Rectal smooth muscle tissue (tissue), 1 donor: ENCODE results near the gene CFAP20.
A peak's percentile ranks its signal among the peaks of the same experiment; 100 is the strongest.

Source experiments
- H3K27ac ChIP-seq: one replicate; pipeline ENCODE4 v1.7.0; 2013; ENCODE audit warnings: low read depth, low read length, inconsistent platforms
- H3K27me3 ChIP-seq: one replicate; pipeline ENCODE4 v1.7.0; 2013; ENCODE audit warnings: low read length; ENCODE audit not compliant: control insufficient read depth, insufficient read depth
- H3K36me3 ChIP-seq: one replicate; pipeline ENCODE4 v1.7.0; 2013; ENCODE audit warnings: low read length; ENCODE audit not compliant: control insufficient read depth, insufficient read depth
- H3K4me1 ChIP-seq: one replicate; pipeline ENCODE4 v1.7.0; 2013; ENCODE audit warnings: low read length; ENCODE audit not compliant: control insufficient read depth, insufficient read depth
- H3K4me3 ChIP-seq: one replicate; pipeline ENCODE4 v1.7.0; 2013; ENCODE audit warnings: low read length
- H3K9ac ChIP-seq: one replicate; pipeline ENCODE4 v1.7.0; 2013; ENCODE audit warnings: low read length

Gene CFAP20

GRCh38 chr16:58148099-58148498 lies 18.9 kb upstream of the CFAP20 start:
- Histone ChIP-seq H3K27me3 (no peaks in the 10 kb centered on the region), H3K9ac (no peak overlapping the region), H3K27ac (no peak overlapping the region), H3K4me1 (no peaks in the 10 kb centered on the region), H3K36me3 (no peaks in the 10 kb centered on the region), H3K4me3 (no peak overlapping the region)

- H3K9ac ChIP-seq, result no peak overlapping the region
- H3K27ac ChIP-seq, result no peak overlapping the region
- no peaks in the 10 kb centered on the region for H3K4me1 ChIP-seq
- H3K27me3 ChIP-seq, result no peaks in the 10 kb centered on the region
- H3K36me3 ChIP-seq, result no peaks in the 10 kb centered on the region
- no peak overlapping the region for H3K4me3 ChIP-seq
Measured at GRCh38 chr16:58138852-58139251, 9.7 kb upstream of the CFAP20 start.

GRCh38 chr16:58137581-58137980 lies 8.4 kb upstream of the CFAP20 start:
- H3K4me1 ChIP-seq, result no peaks in the 10 kb centered on the region
- no peak overlapping the region for H3K27ac ChIP-seq
- H3K9ac ChIP-seq, result no peak overlapping the region
- H3K27me3 ChIP-seq, result no peaks in the 10 kb centered on the region
- no peak overlapping the region for H3K4me3 ChIP-seq
- no peaks in the 10 kb centered on the region for H3K36me3 ChIP-seq

GRCh38 chr16:58128711-58129096 lies 477 bp downstream of the CFAP20 start:
- Histone ChIP-seq H3K9ac (peak overlapping the region; percentile 57), H3K27ac (peak overlapping the region; percentile 85), H3K27me3 (no peaks in the 10 kb centered on the region), H3K4me1 (peaks cover 21% of the 10 kb centered on the region), H3K4me3 (peak overlapping the region; percentile 97), H3K36me3 (no peaks in the 10 kb centered on the region)

GRCh38 chr16:58128181-58128631 lies 975 bp downstream of the CFAP20 start:
- Histone ChIP-seq H3K36me3 (no peaks in the 10 kb centered on the region), H3K27me3 (no peaks in the 10 kb centered on the region), H3K4me1 (peaks cover 21% of the 10 kb centered on the region), H3K9ac (no peak overlapping the region), H3K27ac (no peak overlapping the region), H3K4me3 (peak overlapping the region; percentile 97)

GRCh38 chr16:58127634-58128033 lies 1.5 kb downstream of the CFAP20 start:
- Histone ChIP-seq H3K27ac (peak overlapping the region; percentile 57), H3K4me1 (peaks cover 21% of the 10 kb centered on the region), H3K36me3 (no peaks in the 10 kb centered on the region), H3K9ac (no peak overlapping the region), H3K27me3 (no peaks in the 10 kb centered on the region), H3K4me3 (peak overlapping the region; percentile 97)

GRCh38 chr16:58127033-58127556 lies 2.1 kb downstream of the CFAP20 start:
- peak overlapping the region; percentile 57 for H3K27ac ChIP-seq
- no peak overlapping the region for H3K9ac ChIP-seq
- H3K36me3 ChIP-seq, result no peaks in the 10 kb centered on the region
- peaks cover 21% of the 10 kb centered on the region for H3K4me1 ChIP-seq
- peak overlapping the region; percentile 97 for H3K4me3 ChIP-seq
- no peaks in the 10 kb centered on the region for H3K27me3 ChIP-seq

GRCh38 chr16:58126451-58126961 lies 2.7 kb downstream of the CFAP20 start:
- Histone ChIP-seq H3K27me3 (no peaks in the 10 kb centered on the region), H3K4me1 (peaks cover 24% of the 10 kb centered on the region), H3K9ac (no peak overlapping the region), H3K36me3 (no peaks in the 10 kb centered on the region), H3K4me3 (peak overlapping the region; percentile 97), H3K27ac (peak overlapping the region; percentile 57)

- H3K27ac ChIP-seq, result no peak overlapping the region
- no peak overlapping the region for H3K9ac ChIP-seq
- peaks cover 30% of the 10 kb centered on the region for H3K4me1 ChIP-seq
- no peaks in the 10 kb centered on the region for H3K27me3 ChIP-seq
- peak overlapping the region; percentile 37 for H3K4me3 ChIP-seq
- no peaks in the 10 kb centered on the region for H3K36me3 ChIP-seq
Measured at GRCh38 chr16:58125781-58126335, 3.3 kb downstream of the CFAP20 start.

GRCh38 chr16:58125041-58125440 lies 4.1 kb downstream of the CFAP20 start:
- Histone ChIP-seq H3K27me3 (no peaks in the 10 kb centered on the region), H3K9ac (no peak overlapping the region), H3K4me3 (no peak overlapping the region), H3K27ac (no peak overlapping the region), H3K36me3 (no peaks in the 10 kb centered on the region), H3K4me1 (peaks cover 38% of the 10 kb centered on the region)

- Histone ChIP-seq H3K9ac (no peak overlapping the region), H3K27me3 (no peaks in the 10 kb centered on the region), H3K36me3 (no peaks in the 10 kb centered on the region), H3K4me1 (peaks cover 41% of the 10 kb centered on the region), H3K27ac (no peak overlapping the region), H3K4me3 (no peak overlapping the region)
Measured at GRCh38 chr16:58124601-58124915, 4.6 kb downstream of the CFAP20 start.

- H3K4me1 ChIP-seq, result peaks cover 46% of the 10 kb centered on the region
- no peak overlapping the region for H3K4me3 ChIP-seq
- no peaks in the 10 kb centered on the region for H3K27me3 ChIP-seq
- H3K27ac ChIP-seq, result no peak overlapping the region
- no peaks in the 10 kb centered on the region for H3K36me3 ChIP-seq
- no peak overlapping the region for H3K9ac ChIP-seq
Measured at GRCh38 chr16:58123896-58124600, 5.1 kb downstream of the CFAP20 start.

- Histone ChIP-seq H3K27me3 (no peaks in the 10 kb centered on the region), H3K36me3 (no peaks in the 10 kb centered on the region), H3K27ac (no peak overlapping the region), H3K4me1 (peaks cover 44% of the 10 kb centered on the region), H3K4me3 (no peak overlapping the region), H3K9ac (no peak overlapping the region)
Measured at GRCh38 chr16:58121132-58121531, 8.0 kb downstream of the CFAP20 start.
